PC-9 (cell line): ENCODE results near the gene CPAMD8. TPM values are rescaled to one million over a fixed set of nuclear protein-coding genes. Genes with fewer than 3 reads are reported as not detected.

ENCODE experiments used
- BruUV-seq: library from RNA; stranded (reverse); fragments of 400-500 nt; replicated peaks from 2 replicates; lab custom pipeline; 2021; lab: Mats Ljungman, UMichigan
- CTCF ChIA-PET: fragments of 300-600 bp; sonication (Branson Sonifier 250); formaldehyde crosslinking; loops from one replicate; lab custom pipeline; 2022; ENCODE audit warnings: antibody characterized with exemption; lab: Charles Lee
- POLR2A ChIA-PET: fragments of 300-600 bp; sonication (Branson Sonifier 250); formaldehyde crosslinking; loops from one replicate; lab custom pipeline; 2022; ENCODE audit warnings: antibody characterized with exemption; ENCODE audit not compliant: unreplicated experiment; lab: Charles Lee
- DNase-seq, 2 experiments: peaks; one replicate each; pipeline versions ENCODE4 v3.0.0 to v3.0.0-alpha.2; 2015 to 2022; ENCODE audit warnings: mixed read lengths in 1 of 2
- H2AFZ ChIP-seq: fragments of 200-600 bp; sonication (generic); 2 replicates; pipeline ENCODE4 v1.8.1; 2017; ENCODE audit warnings: antibody characterized with exemption
- H3F3A ChIP-seq: fragments of 200-600 bp; sonication (generic); 2 replicates; pipeline ENCODE4 v1.8.1; 2017; ENCODE audit warnings: antibody characterized with exemption, mild to moderate bottlenecking, low read depth; ENCODE audit not compliant: insufficient read depth
- H3K27ac ChIP-seq: fragments of 200-600 bp; sonication (generic); 2 replicates; pipeline ENCODE4 v1.6.1; 2016; ENCODE audit warnings: mixed run types
- H3K27me3 ChIP-seq: fragments of 200-600 bp; sonication (generic); 2 replicates; pipeline ENCODE4 v1.6.1; 2016; ENCODE audit warnings: low read depth, mixed run types; ENCODE audit not compliant: insufficient read depth
- H3K36me3 ChIP-seq: fragments of 200-600 bp; sonication (generic); 2 replicates; pipeline ENCODE4 v1.6.1; 2016; ENCODE audit warnings: low read depth, mixed run types
- H3K4me1 ChIP-seq: fragments of 200-600 bp; sonication (generic); replicated peaks from 2 replicates; pipeline ENCODE4 v1.6.1; 2016; ENCODE audit warnings: mixed run types; ENCODE audit not compliant: insufficient read depth
- H3K4me2 ChIP-seq: fragments of 200-600 bp; sonication (generic); 2 replicates; pipeline ENCODE4 v1.6.1; 2017; ENCODE audit warnings: mixed run types
- H3K4me3 ChIP-seq: fragments of 200-600 bp; sonication (generic); 2 replicates; pipeline ENCODE4 v1.6.1; 2016; ENCODE audit warnings: mixed run types
- H3K79me2 ChIP-seq: fragments of 200-600 bp; sonication (generic); 2 replicates; pipeline ENCODE4 v1.6.1; 2017; ENCODE audit warnings: low read depth, mixed run types
- H3K9me2 ChIP-seq: fragments of 200-600 bp; sonication (generic); 2 replicates; pipeline ENCODE4 v1.8.1; 2017; ENCODE audit warnings: mild to moderate bottlenecking; ENCODE audit not compliant: insufficient read depth
- H3K9me3 ChIP-seq: fragments of 200-600 bp; sonication (generic); 2 replicates; pipeline ENCODE4 v1.8.1; 2016; ENCODE audit warnings: low read depth; ENCODE audit not compliant: insufficient read depth
- H4K20me1 ChIP-seq: fragments of 200-600 bp; sonication (generic); 2 replicates; pipeline ENCODE4 v1.8.1; 2017; ENCODE audit not compliant: insufficient read depth
- EZH2 ChIP-seq: fragments of 200-600 bp; sonication (generic); IDR thresholded peaks from 2 replicates; pipeline ENCODE4 v1.8.0; 2017; ENCODE audit warnings: antibody characterized with exemption, low read depth
- intact Hi-C: fragments of 100-400 bp; cut with micrococcal nuclease; formaldehyde crosslinking; loops from one replicate; pipeline ENCODE4 v1.10.0; 2022; ENCODE audit not compliant: unreplicated experiment
- total RNA-seq: library from RNA; stranded (reverse); gene quantifications from 2 replicates; pipeline ENCODE4 v1.2.3, GENCODE V29; 2021
- TF ChIP-seq, protein P1 (sequence below): fragments of 200-600 bp; sonication (generic); conservative IDR thresholded peaks from 2 replicates; pipeline ENCODE4 v1.6.1; 2017; ENCODE audit warnings: mixed run types, antibody characterized with exemption, mild to moderate bottlenecking, moderate library complexity

CPAMD8 gene
- total RNA-seq, 1 experiment from 2014 or later, result 25.8 TPM

DNA sequence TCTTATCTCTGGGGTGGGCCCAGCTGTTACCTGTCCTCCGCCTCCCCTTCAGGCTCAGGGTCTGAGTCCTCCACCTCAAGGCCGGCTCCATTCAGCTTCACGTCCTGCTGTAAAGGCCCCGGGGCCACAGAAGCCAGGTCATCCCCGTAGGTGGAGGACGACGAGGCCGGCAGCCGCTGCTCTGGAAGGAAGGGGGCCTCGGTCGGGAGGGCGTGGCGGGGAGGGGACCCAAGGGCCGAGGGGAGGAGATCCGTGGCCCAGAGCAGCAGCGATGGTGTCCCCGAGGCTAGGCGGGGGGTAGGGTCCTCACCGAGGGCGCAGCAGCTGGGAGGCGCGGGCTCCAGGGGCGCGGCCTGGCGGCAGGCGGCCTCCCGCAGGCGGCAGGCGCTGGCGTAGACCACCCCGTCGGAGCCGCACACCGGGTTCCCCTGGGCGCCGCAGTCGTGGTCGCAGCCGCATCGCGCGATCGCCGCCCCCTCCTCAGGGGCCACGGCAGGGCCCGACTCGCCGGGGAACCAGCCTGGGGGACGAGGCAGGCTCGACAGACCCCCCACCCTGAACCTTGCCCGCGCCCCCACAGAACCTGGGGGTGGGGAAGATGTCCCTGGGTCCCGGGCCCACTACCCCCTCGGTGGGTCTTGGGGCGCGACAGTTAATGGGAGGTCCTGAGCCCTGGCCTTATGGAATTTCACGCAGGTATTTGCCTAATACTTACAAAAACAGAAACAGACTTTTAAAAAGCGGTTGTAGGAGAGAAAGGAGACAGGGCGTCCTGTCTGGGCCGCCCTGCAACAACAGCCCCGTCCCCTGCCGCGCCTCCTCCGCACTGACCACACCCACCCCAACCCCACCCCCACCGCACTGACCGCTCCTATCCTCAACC, 130.2 kb downstream of the CPAMD8 start:
- POLR2A ChIA-PET, result no interaction called here
- no peak overlapping the region for H3K27ac ChIP-seq

DNA sequence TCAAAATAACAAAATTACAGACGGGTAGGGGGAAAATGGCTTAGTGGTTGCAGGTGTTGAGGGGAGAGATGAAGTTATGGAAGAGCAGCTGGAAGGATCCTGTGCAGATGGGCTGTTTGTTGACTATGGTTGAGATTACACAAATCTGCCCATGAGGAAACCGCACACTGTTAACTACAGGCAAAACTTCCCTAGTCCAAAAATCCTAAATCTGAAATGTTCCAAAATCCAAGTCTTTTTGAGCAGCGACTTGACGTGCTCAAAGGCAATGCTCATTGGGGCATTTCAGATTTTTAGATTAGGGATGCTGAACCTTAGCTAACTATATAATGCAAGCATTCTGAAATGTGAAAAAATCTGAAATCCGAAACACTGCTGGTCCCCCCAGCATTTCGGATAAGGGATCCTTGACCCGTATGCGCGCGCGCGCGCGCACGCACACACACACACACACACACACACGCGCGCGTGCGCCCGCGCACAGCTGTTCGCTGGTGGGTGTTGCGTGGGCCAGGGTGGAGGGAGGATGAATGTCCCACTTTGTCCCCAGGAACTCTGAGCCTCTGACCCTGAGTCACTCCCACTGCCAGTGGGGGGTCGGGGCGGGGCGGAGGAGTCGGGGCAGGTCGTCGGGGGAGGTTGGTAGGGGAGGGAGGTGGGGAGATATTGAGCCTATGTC, 131.0 kb downstream of the CPAMD8 start:
- BruUV-seq, result no TSS peak
- H3K79me2 ChIP-seq, result no peaks in the 10 kb centered on the region
- no peak overlapping the region for H3K27ac ChIP-seq
- H3K4me2 ChIP-seq, result no peak overlapping the region
- H3K4me1 ChIP-seq, result peaks cover 3% of the 10 kb centered on the region; the same call in 1 of the 2 replicates
- ChIA-PET POLR2A (interaction anchor here (0.6 kb wide), 1 partner anchor 339 kb away, joined by 22 read pairs; no protein-coding TSS in a partner anchor), CTCF (no interaction called here)
- H3K9me3 ChIP-seq, result no peaks in the 10 kb centered on the region
- H3F3A ChIP-seq, result peaks cover 35% of the 10 kb centered on the region
- H2AFZ ChIP-seq, result no peak overlapping the region
- intact Hi-C loops, result no loop called here
- no peaks in the 10 kb centered on the region for H3K9me2 ChIP-seq
- DNase-seq, result no peak
- no peak for TF ChIP-seq EZH2
- TF ChIP-seq, protein P1, sequence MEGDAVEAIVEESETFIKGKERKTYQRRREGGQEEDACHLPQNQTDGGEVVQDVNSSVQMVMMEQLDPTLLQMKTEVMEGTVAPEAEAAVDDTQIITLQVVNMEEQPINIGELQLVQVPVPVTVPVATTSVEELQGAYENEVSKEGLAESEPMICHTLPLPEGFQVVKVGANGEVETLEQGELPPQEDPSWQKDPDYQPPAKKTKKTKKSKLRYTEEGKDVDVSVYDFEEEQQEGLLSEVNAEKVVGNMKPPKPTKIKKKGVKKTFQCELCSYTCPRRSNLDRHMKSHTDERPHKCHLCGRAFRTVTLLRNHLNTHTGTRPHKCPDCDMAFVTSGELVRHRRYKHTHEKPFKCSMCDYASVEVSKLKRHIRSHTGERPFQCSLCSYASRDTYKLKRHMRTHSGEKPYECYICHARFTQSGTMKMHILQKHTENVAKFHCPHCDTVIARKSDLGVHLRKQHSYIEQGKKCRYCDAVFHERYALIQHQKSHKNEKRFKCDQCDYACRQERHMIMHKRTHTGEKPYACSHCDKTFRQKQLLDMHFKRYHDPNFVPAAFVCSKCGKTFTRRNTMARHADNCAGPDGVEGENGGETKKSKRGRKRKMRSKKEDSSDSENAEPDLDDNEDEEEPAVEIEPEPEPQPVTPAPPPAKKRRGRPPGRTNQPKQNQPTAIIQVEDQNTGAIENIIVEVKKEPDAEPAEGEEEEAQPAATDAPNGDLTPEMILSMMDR, result no peak
- H4K20me1 ChIP-seq, result no peaks in the 10 kb centered on the region
- no peaks in the 10 kb centered on the region for H3K27me3 ChIP-seq
- H3K36me3 ChIP-seq, result no peaks in the 10 kb centered on the region
- H3K4me3 ChIP-seq, result no peak overlapping the region

More for the DNA sequence above, 130.2 kb downstream of the CPAMD8 start:
- CTCF ChIA-PET, result no interaction called here
- Histone ChIP-seq H3K36me3 (no peaks in the 10 kb centered on the region), H3K9me3 (no peaks in the 10 kb centered on the region), H3K79me2 (no peaks in the 10 kb centered on the region), H3F3A (peaks cover 35% of the 10 kb centered on the region), H2AFZ (no peak overlapping the region; the same call in 1 of the 2 replicates), H4K20me1 (no peaks in the 10 kb centered on the region), H3K9me2 (no peaks in the 10 kb centered on the region), H3K4me1 (peaks cover 3% of the 10 kb centered on the region; the same call in 1 of the 2 replicates), H3K4me3 (peak overlapping the region; percentile 39; the same call in 1 of the 2 replicates), H3K4me2 (peak overlapping the region; percentile 76), H3K27me3 (no peaks in the 10 kb centered on the region)
- intact Hi-C loops, result no loop called here
- TF ChIP-seq, protein P1, result no peak
- TF ChIP-seq EZH2, result no peak
- DNase-seq, result no peak
- BruUV-seq, result no TSS peak

DNA sequence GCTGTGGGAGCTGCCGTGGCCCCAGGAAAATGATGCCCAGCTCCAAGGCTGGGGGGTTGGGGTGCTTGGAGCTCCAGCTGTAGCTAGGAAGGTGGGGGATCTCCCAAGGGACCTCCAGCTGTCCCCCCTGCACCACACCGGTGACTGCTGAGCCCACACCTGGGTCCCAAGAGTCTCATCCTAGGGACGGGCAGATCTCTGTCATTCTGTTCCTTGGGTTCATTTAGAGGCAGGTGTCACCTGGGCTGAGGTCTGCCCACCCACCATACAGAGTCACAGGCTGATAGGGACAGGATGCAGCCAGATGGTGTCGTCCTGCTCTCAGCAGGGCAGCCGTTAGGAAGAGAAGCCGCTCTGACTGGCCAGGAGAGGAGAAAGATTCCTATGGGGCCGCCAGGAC, 132.5 kb downstream of the CPAMD8 start:
- Histone ChIP-seq H3K4me1 (peaks cover 3% of the 10 kb centered on the region; the same call in 1 of the 2 replicates), H4K20me1 (no peaks in the 10 kb centered on the region), H3K36me3 (no peaks in the 10 kb centered on the region), H3K9me3 (no peaks in the 10 kb centered on the region), H3K9me2 (no peaks in the 10 kb centered on the region), H3K27ac (no peak overlapping the region), H2AFZ (no peak overlapping the region), H3K27me3 (no peaks in the 10 kb centered on the region), H3F3A (peaks cover 30% of the 10 kb centered on the region), H3K79me2 (no peaks in the 10 kb centered on the region), H3K4me3 (no peak overlapping the region), H3K4me2 (no peak overlapping the region)
- no peak for TF ChIP-seq EZH2
- TF ChIP-seq, protein P1, result no peak
- no peak for DNase-seq
- ChIA-PET CTCF (no interaction called here), POLR2A (no interaction called here)
- intact Hi-C loops, result no loop called here
- no TSS peak for BruUV-seq
